GM18519 (cell line): ENCODE results near the gene NANOS2.

Source experiments
- ATAC-seq: cut with Tn5 transposase; IDR thresholded peaks from one replicate; pipeline ENCODE4 v1.9.1; 2021; ENCODE audit warnings: mild to moderate bottlenecking, moderate library complexity; ENCODE audit not compliant: unreplicated experiment, low FRiP score

NANOS2 gene

DNA sequence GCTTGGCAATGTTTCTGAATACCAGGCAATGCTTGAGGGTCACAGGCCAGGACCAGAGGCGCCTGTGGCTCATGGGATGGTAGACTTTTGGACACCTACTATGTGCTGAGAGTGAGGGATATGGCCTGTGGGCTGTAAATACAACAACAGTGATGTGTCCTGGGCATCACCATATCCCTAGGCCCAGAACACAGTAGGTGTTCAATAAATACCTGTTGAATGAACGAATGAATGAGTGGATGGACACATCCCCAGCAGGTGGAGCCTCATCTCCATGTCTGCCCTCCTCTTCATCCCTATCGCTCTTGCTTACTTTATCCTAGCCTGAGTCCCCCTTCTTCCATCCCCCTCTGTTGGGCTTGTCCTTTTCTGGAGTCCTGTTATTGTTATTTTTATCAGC lies 16.5 kb upstream of the NANOS2 start:
- no peak for ATAC-seq

DNA sequence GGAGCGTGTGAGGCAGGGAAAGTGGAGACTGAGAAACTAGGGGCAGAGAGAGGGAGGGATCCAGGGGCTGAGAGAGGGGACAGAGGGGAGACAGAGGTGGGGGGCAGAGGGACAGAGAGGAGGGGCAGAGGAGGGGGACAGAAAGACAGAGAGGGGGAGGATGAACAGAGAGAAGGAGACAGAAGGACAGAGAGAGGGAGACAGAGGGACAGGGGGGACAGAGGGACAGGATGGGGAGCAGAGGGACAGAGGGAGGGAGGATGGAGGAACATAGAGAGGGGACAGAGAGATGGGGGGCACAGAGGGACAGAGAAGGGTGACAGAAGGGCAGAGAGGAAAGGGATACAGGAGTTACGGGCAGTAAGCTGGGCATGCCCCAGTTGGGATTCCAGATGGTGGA lies 14.7 kb upstream of the NANOS2 start:
- ATAC-seq, result no peak

DNA sequence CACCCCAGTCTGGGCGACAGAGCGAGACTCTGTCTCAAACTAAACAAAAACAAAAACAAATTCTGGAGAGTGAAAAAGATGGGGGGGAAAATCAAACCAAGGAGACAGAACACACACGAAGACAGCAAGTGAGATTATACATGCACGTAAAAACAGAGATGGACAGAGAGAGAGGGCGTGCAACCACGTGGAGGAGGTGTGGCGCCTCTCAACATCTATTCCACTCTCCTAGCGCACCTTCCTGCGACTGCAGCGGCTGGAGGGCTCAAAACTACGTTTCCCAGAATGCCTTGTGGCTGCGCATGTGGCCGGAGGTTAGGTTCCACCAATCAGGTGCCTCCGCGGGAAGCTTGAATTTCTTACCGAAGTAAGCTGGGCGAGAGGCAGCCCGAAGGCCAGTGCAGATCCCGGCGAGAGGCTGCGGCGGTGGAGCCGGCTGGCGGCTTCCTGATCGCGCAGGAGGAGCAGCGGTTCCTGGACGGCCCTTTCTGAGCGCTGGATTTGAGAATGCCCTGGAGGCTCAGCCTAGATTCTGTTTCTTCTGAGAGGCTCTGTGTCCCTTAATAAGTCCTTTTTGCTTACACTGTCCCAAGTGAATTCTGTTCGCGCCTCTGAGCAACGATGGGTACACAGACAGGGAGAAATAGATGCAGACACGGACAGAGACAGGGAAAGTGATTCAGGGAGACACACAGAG lies 13.1 kb upstream of the NANOS2 start:
- ATAC-seq, result peak; percentile 47

DNA sequence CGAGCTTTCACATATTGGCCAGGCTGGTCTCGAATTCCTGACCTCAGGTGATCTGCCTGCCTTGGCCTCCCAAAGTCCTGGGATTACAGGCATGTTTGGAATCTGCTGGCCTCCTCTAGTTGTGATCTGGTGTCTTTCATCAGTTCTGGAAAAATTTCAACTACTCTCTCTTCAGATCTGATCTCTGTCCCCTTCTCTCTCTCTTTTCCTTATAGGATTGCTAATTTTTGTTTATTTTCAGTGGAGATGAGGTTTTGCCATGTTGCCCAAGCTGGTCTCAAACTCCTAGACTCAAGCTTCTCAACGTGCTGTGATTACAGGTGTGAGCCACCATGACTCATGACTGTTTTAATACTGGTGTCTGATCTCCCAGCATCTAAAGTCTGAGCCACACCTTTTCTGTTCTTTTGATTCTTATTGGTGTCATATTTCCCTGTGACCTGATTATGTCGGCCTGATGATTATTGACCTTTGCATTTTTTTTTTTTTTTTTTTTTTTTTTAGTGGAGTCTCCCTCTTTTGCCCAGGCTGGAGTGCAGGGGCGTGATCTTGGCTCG lies 10.4 kb upstream of the NANOS2 start:
- no peak for ATAC-seq

DNA sequence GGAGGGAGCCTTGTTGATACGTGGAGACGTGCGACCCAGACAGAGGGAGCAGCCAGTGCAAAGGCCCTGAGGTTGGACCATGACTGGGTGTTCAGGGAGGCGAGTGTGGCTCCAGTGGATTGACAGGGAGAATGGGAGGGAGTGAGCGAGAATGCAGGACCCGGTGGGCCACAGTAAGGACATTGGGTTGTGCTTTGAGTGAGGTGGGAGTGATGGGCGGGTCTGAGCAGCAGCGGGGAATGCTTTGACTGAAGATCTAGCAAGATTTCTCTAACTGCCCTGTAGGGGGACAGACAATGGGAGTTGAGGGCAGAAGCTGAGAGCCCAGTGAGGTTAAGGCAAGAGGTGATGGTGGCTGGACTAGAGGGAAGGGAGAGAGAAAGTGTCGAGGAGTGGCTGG lies 7.7 kb upstream of the NANOS2 start:
- no peak for ATAC-seq

DNA sequence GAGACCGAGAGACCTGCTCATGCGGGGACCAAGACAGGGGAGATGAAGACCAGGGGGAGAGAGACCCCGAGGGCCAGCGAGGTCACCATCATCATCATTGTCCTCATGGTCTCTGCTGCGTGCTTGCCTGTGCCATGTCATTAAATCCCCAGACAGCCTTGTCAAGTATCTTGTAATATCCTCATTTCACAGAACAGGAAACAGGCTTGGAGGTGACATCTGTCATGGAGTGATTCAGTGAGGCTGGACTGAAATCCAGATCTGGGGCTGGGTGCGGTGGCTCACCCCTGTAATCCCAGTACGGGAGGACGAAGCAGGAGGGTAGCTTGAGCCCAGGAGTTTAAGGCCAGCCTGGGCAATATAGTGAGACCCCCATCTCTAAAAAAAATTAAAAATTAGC lies 5.9 kb upstream of the NANOS2 start:
- no peak for ATAC-seq

DNA sequence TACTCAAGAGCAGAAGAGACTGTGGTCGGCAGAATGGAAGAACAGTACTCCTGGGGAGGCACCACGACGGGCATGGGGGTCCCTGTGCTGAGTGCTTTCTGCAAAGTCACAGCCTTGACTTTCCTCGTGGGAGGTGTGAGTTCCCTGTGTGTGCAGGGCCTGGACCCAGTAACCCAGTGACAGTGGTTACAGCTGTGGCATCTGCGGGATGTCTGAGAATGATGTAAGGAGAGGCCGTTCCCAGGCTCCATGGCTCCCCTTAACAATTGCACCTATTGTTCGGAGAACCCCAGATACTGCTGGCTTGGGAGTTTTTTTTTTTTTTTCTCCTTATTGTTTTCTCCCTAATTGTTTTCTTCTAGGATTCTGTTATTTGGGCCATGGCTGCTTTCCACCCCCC lies 5.1 kb upstream of the NANOS2 start:
- no peak for ATAC-seq

DNA sequence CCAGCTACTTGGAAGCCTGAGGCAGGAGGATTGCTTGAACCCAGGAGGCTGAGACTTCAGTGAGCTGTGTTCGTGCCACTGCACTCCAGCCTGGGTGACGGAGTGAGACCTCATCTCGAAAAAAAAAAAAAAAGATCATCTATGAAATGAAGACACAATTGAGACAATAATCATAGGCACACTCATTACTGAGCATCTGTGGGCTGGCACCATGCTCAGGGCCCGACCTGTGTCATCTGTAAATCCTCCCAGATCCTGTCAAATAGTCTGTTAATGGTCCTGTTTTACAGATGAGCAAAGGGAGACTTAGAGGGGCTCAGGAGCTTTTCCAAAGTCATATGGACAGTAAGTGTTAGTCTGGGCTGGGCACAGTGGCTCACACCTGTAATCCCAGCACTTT lies 4.1 kb upstream of the NANOS2 start:
- ATAC-seq, result no peak

DNA sequence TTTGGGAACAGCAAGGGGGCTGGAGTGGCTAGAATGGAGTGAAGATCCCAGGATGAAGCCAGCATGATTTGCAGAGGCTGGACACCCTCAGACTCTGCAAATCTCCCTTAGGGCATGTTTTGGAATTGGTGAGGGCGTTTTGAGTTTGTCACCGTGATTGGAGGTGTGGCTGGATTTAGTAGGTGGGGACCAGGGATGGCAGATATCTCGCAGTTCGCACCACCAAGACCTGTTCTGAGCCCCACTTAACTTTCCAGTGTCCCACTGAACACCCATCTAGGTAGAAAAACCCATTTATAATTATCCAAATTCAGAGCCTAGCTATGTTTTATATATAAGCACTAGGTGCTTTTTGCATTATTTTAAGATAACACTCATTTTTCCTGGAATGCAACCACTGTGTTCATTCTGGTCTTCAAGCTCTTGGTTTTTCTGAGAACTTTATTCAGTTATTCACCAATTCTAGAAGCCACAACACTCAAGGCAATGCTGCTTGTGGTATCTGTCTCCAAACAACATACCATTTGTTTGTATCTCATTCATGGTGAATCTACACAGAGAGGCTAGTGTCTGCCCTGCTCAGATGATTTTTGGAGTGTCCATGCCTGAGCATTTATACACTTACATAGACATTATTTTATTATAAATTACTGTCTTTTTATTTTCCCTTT lies 3.0 kb upstream of the NANOS2 start:
- no peak for ATAC-seq

DNA sequence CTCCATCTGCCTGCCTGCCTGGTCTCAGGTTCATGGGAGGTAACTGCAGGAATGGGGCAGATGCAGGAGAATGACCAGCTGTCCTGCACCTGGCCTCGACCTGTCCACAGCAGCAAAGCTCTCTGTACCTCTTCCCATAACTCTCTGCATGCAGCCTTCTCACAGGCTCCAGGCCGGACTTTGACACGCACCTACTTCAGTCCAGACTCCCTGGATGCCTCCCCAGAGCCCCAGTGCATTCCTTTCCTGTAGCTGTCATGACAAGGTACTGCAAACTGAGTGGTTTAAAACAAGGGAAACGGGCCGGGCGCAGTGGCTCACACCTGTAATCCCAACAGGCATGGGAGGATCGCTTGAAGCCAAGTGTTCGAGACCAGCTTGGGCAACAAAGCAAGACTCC lies 3.3 kb downstream of the NANOS2 start:
- no peak for ATAC-seq

DNA sequence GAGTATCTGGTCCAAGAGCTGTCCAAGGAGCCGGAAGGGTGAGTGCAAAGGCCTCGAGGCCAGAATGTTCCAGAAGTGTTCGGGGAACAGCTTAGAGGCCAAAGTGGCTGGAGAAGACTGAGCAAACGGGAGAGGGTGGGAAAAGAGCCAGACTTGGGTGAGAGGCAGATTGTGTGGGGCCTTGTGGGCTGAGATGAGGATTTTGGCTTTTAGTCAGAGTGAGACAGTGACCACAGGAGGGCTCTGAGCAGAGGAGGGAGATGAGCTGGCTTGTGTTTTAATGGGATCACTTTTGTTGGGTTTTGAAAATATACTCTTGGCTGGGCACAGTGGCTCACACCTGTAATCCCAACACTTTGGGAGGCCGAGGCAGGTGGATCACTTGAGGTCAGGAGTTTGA lies 5.6 kb downstream of the NANOS2 start:
- no peak for ATAC-seq

DNA sequence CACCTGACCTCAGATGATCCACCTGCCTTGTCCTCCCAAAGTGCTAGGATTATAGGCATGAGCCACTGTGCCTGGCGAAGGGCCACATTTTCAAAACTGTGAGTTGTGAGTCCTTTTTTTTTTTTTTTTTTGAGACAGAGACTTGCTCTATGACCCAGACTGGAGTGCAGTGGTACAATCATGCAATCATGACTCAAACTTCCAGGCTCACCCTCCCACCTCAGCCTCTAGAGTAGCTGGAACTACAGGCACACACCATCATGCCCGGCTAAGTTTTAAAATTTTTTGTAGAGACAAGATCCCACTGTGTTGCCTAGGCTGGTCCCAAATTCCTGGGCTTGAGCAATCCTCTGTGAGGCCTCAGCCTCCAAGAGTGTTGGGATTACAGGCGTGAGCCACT lies 8.4 kb downstream of the NANOS2 start:
- ATAC-seq, result no peak

DNA sequence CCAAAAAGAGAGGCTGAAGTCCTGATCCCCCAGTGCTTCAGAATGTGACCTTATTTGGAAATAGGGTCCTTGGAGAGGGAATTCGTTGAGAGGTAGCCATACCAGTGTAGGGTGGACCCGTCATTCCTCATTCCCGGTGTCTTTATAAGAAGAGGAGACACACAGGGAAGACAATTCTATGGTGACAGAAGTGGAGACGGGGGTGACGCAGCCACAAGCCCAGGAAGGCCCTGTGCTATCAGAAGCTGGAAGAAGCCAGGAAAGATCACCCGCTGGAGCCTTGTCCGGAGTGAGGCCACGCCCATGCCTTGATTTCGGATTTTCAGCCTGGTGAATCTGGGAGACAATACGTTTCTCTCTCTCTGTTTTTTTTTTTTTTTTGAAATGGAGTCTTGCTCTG lies 9.6 kb downstream of the NANOS2 start:
- ATAC-seq, result no peak

DNA sequence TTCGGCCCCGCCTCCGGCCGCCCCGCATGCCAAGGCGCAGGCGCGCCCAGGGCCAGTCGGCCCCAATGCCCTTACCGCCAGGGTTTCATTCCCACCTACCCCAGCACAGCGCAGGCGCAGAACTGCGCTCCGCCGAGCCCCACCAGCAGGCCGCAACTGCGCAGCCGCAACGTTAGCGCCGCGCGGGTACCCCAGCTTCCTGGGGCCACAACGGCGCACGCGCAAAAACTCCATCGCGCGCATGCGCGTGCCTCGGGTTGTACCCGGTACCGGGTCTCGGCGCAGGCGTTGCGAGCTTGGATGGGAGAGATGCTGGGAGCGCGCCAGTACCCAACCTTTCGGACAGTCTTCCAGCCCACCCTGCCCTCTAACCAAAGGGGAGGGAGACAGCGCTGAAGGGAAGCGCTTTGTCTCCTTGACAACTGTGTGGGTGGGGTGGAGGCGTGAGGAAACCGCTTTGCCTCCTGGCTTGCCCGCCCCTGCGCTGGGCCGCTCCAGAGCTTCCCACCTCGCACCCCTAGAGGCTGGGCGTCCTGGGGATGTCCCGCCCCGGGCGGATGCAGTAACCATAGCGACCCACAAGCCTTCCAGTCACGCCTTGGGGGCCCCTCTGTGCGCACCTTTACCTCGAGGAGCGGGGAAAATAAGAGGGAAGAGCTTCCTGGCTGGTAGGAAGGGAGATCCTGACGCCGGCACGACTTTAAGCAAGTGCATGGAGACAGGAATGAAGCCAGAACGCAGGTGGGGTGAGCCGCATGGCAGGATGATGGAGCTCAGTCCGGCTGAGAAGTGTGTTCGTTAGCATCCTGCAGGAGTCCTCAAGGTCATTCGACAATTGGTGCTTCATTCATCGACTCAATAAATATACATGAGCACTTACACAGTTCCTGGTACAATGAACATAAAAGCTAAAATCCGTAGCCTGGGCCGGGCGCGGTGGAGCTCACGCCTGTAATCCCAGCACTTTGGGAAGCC lies 11.6 kb downstream of the NANOS2 start:
- ATAC-seq, result peak; percentile 84

DNA sequence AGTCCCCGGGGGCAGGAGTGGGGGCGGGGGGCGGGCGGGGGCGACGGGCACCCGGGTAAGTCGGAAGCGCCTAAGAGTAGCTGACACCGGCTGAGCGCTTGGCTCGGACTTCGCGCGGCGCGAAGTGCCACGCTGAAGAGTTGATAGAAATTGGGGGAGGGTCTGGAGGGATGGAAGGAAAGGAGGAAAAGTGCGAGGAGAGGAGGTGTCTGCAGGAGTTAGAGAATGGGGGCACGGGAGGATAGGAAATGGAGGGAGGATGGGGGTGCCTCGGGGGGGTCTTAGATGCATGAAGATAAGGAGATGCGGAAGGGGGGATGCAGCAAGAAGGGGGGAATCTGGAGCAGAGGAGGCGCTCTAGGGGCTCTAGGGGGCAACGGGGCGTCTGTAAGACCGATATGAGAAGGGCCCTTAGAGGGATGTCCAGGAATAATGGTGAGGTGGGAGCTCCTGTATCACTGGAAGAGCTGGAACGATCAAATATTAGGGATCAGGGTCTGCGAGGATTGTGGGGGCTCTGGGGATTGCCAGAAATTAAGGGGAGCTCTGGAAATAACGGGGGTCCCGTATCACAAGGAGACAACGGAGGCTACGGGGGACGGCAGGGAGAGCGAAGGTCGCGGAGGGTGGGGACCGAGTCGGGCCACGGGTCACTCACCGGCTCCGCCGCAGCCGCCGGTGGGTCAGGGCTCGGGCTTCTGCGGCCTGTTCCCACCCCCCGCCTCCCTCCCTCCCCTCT lies 12.5 kb downstream of the NANOS2 start, which contains the start of gene MYPOP:
Gene MYPOP (minus strand): TSS at position 702 of the 739 bp plus-strand sequence. CDS start 840 bp downstream, outside the sequence.
- ATAC-seq, result no peak

DNA sequence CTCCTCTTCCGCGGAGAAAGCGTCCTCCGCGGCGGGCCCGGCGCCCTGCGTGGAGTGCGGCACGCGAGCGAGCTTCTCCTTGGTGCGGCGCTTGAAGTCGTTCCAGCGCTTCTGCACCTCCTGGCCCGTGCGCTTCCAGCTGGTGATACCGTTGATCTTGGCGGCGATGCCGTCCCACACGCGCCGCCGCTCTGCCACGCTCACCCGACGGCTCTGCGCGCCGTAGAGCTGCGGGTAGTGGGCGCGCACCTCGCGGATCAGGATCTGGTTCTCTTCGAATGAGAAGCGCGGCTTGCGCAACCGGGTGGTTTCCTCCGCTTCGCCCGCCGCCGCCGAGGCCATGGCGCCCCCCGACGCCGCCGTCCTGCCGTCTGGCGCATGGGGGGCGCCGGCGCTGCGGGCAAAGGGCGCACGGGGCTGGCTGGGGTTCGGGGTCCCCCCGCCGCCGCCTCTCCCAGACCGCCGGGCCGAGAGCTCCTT lies 13.1 kb downstream of the NANOS2 start:
- no peak for ATAC-seq

DNA sequence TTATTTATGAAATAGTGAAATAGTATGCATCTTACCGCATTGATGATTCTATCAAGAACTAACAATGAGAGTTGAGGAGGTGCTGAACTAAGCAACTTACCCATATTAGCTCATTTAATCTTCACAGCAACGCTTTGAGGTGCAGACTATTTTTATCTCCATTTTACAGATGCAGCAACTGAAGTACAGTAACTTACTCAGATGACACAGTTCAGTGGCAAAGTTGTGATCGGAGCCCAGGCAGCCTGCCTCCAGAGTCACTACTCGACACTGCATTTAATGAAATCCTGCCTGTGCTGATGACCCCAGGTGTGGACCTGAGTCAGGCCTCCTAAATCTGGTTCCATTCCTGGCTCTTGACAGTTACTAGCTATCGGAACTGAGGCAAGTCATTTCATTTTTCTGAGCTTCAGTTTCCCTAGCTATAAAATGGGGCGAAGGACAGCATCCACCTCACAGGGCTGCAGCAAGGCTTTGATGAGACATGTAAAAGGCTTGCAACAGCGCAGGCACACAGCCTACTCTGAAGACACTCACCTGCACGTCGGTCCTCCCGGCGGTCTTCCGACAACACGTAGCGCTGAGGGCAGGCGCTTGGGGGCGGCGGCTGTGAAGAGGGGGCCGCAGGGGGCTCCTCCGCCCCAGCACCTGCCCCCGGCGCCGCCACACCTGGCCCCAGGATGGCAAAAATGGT lies 13.7 kb downstream of the NANOS2 start:
- no peak for ATAC-seq

DNA sequence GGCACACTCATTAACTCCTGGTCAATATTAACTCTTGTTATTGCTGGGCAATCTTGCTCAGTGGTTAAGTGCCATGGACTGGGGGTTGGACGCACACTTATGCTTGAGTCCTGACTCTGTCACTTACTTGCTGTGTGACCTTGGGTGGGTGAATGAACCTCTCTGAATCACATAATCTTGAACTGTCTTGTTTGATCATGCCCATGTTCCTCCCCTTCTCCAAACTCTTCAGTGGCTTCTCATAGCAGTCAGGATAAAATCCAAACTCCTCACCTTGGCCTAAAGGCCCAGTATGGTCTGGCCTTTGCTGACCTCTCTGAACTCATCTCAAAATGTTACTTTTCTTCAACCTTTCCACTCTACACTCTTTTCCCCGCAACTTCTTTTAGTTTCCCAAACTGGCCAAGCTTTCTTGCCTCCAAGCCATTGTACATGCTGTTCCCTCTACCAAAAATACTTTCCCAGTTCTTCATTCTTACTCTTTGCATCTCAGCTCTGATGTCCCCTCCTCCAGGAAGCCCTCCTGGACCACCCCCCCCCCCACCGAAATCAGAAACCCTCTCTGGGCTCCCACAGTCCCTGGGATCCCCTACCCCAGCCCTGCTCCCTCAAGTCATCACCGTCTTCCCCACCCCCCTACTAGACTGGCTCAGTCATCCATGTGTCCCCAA lies 14.5 kb downstream of the NANOS2 start:
- no peak for ATAC-seq

DNA sequence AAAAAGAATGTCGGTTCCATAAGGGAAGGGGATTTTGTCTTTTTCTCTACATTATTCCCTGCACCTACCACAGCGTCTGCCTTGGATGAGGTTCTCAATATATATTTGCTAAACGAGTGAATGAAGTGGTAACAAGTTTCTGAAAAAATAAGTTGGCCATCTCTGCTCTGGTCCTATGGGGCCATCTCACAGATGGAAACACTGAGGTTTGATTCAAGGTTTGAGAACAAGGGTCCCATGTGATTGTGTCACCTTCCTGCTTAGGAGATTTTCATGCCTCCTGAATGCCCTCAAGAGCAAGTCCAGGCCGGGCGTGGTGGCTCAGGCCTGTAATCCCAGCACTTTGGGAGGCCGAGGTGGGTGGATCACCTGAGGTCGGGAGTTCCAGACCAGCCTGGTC lies 15.3 kb downstream of the NANOS2 start:
- no peak for ATAC-seq
